Endothelial cell of umbilical vein (primary cell): ENCODE measurements around the gene RALB.
A peak's percentile ranks its signal among the peaks of the same experiment; 100 is the strongest.

Source experiments
- CTCF ChIP-seq, 2 donors: IDR thresholded peaks; 1 replicate in 1 of 2; 2 replicates in 1 of 2; pipeline ENCODE4 v1.5.1; 2011; ENCODE audit warnings: low read length in 2 of 2, mild to moderate bottlenecking in 2 of 2, moderate library complexity in 2 of 2, control low read depth in 1 of 2, inconsistent platforms in 1 of 2, low read depth in 1 of 2; ENCODE audit not compliant: insufficient read depth in 1 of 2; ENCODE audit errors: extremely low read depth in 1 of 2
- FOS ChIP-seq: IDR thresholded peaks from 2 replicates; pipeline ENCODE4 v1.6.1; 2011; ENCODE audit warnings: mild to moderate bottlenecking, low read length, moderate library complexity, borderline replicate concordance; ENCODE audit not compliant: insufficient read depth
- MYC ChIP-seq: IDR thresholded peaks from one replicate; pipeline ENCODE4 v1.6.1; 2011; ENCODE audit warnings: mild to moderate bottlenecking, low read depth, low read length
- POLR2A ChIP-seq: IDR thresholded peaks from 2 replicates; pipeline ENCODE4 v1.6.1; 2012; ENCODE audit warnings: low read depth, mild to moderate bottlenecking, control low read depth, low read length
- POLR2AphosphoS5 ChIP-seq: IDR thresholded peaks from 2 replicates; pipeline ENCODE4 v1.6.1; 2012; ENCODE audit warnings: low read depth, mild to moderate bottlenecking, control low read depth, low read length, moderate library complexity; ENCODE audit not compliant: insufficient read depth

GRCh38 chr2:120253021-120253882 is 600 bp downstream of the RALB start:
- TF ChIP-seq CTCF (IDR thresholded peaks at IDR 0.05; ENCODE audit: extremely low read depth in 1 of 2, insufficient read depth in 1 of 2, low read depth in 1 of 2, low read length in 2 of 2) (peak in 1 of 2 donors; percentile 32), FOS (peak; percentile 41), POLR2A (peak; percentile 51), POLR2AphosphoS5 (peak; percentile 61), MYC (no peak)
